DMS53 treated with DMSO at 0.1 percent for 48 hours (cell line): ENCODE measurements around the gene SEPTIN12.

Source experiments
- DNase-seq: peaks from one replicate; lab custom pipeline; 2025; ENCODE audit not compliant: unreplicated experiment; lab: John Stamatoyannopoulos, UW

Gene SEPTIN12

GRCh38 chr16:4802659-4803287 lies 14.6 kb upstream of the SEPTIN12 start:
- peak; percentile 78 for DNase-seq

- DNase-seq = peak; percentile 84
Observed at GRCh38 chr16:4801962-4802658, 14.0 kb upstream of the SEPTIN12 start, which contains the start of gene ROGDI. ROGDI (minus strand) TSS chr16:4802633; CDS start chr16:4802571, 62 bp downstream.

DNA sequence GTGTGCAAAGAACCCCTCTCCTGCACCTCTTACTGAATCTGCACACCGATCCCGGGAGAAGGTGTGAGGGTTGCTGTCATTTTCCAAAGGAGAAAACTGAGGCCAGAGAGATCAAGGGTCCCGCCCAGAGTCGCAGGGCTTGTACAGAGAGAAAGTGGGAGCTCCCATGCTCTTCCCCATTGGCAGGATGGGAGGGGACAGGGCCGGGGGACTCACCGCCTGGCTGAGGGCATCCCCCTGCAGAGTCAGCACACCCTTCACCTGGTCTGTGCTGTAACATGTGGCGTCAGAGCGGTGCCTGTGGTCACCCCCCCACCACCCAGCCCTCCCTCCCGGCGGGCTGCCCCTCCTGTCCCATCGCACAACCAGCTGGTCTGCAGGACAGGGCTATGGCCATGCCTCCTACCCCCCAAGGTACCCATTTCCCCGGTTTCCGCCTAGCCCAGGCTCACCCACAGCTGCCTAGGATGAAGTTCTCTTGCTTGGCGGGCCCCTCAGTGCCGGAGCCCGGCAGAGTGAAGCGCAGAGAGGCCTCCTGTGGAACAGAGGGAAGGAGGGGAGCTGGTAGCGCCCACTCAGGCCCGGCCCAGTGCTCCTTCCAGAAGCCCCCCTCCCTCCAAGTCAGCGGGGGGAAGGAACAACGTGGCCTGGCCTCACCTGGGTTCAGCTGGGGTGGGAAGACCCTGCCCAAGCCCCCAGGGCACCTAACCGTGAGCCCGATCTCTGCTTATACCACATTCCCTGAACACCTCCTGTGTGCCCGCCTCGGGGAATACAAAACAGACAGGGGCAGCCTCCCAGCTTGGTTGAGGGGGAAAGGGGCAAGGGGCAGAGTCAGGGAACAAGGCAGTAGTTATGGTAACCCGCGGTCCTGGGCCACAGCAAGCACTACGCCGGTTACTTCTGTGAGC lies 13.2 kb upstream of the SEPTIN12 start:
- DNase-seq = no peak

- DNase-seq = peak; percentile 78
Observed at GRCh38 chr16:4800290-4801041, 12.3 kb upstream of the SEPTIN12 start.

DNA sequence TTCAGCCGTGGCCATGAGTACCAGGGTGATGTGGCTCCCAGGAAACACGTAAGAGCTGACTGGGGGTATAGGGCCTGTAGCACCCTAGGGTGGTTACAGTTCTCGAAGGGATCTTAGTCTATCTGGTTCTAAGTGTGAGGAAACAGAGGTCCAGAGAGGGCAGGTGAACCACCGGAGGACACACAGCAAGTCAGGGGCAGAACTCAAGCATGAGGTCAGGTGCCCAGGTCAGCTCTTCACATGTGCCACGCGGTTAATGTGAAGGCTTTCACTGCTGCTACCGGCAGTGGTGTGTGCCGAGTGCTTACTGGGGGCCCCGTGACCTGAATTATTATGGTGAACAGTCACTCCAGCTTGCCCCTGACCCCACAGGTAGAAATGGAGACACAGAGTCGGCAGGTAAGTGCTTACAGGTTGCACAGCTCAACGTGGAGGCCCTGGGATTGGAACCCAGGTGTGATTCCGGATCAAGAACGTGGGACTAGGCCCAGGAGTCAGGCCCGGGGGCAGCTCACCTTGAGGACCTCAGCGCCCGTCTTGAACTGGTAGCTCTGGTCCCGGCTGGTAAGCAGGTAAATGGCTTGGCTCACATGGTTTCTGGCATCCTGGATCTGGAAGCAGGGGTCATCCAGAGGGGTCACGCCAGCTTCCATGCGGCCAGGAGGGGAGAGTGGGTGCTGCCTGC lies 11.2 kb upstream of the SEPTIN12 start:
- DNase-seq = no peak

- DNase-seq = no peak
Observed at GRCh38 chr16:4798456-4798855, 10.3 kb upstream of the SEPTIN12 start.

DNA sequence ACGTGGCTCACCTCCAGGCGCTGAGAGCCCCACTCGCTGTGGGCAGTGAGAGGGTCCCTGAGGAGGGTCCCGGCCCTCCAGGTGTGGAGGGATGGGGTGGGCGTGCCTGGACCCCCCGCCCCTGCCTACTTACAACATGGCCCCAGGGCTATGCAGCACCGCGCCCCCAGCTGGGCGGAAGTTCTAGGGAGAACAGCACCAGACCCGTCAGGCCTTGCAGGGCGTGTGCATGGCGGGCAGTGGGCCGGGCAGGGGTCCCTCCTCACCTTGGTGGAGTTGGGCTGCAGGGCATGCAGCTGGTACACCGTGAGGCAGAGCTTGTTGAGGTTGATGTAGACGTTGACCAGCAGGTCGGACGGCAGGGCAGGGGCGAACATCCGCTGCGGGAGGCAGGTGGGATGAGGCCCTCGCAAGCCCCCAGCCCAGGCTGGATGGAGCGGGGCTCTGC lies 9.7 kb upstream of the SEPTIN12 start:
- DNase-seq = no peak

GRCh38 chr16:4796982-4797804 lies 9.0 kb upstream of the SEPTIN12 start:
- DNase-seq = no peak

- no peak for DNase-seq
Observed at GRCh38 chr16:4795828-4796572, 7.9 kb upstream of the SEPTIN12 start.

DNA sequence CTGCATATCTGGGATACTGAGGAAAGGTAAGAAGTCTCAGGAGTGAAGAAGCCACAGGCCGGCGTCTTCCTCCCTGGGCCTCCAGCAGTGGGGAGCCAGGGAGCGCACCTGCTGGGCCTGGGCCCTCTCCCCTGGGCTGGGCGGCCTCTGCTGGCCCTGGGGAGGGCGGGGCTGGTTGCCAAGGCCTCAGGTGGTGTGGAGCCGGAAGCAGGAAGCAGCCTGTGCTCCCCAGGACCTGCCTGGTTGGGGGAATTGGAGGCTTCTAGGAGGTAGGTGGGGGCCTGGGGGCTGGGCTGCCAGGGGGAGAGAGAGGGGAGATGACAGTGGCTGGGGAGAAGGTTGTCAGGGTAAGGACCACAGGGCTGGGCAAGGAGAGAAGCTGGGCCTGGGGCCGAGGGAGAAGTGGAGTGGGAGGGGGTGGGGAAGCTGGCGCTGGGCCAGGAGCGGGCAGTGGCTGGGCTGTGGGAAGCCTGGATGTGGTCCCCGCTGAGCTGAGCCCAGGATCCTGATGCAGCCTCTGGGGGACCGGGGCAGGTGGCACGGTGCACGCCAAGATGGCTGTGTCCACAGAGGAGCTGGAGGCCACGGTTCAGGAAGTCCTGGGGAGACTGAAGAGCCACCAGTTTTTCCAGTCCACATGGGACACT lies 7.2 kb upstream of the SEPTIN12 start, which contains the start of gene SMIM22:
TSS of gene SMIM22 (plus strand) at position 189 of the 647 bp plus-strand sequence. CDS start at position 555, 366 bp downstream.
- DNase-seq = peak; percentile 70

DNA sequence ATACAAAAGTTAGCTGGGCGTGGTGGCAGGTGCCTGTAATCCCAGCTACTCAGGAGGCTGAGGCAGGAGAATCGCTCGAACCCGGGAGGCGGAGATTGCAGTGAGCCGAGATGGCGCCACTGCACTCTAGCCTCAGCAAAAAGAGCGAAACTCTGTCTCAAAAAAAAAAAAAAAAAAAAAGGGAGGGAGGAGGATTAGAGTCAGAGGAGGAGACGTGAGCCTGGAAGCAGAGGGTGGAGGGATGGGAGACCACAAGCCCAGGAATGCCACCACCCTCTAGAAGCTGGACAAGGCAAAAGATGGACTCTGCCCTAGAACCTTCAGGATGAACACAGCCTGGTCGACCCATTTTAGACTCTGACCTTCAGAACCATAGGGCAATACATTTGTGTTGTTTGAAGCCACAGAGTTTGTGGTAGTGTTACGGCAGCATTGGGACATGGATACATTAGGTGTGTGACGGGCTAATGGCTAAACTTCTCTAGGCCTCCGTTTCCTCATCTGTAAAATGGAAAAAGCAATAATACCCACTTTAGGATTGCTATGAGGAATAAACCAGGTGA lies 4.9 kb upstream of the SEPTIN12 start:
- DNase-seq = no peak

DNA sequence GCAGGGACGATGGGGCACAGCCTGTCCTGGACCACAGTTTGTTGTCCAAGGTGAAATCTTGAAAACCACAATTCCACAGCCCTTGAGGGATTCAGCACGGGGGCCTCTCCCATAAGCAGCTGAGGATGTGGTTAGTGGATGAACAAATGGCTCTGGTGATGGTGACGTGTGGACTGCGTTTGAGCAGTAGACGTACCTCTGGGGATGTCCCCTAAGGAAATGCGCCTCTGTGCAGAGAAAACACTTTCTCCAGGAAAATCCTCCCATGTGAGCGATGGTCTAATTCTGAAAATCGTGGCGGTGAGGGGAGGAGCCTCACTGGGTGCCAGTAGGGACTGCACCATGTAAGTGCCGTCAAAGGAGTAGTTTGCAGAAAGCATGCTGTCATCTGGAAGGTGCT lies 2.7 kb upstream of the SEPTIN12 start:
- DNase-seq = no peak

- no peak for DNase-seq
Observed at GRCh38 chr16:4790261-4790660, 2.1 kb upstream of the SEPTIN12 start.

DNA sequence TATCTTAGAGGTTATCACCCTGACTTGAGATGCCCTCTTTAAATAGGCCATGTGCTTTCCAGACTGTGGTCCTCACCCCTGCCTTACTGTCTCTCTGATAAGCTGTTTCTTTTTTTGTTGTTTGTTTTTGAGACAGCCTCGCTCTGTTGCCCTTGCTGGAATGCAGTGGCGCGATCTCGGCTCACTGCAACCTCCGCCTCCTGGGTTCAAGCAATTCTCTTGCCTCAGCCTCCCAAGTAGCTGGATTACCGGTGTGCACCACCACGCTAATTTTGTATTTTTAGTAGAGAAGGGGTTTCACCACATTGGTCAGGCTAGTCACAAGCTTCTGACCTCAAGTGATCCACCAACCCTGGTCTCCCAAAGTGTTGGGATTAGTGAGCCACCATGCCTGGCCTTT lies 765 bp upstream of the SEPTIN12 start:
- DNase-seq = no peak

- peak; percentile 11 for DNase-seq
Observed at GRCh38 chr16:4788489-4788889, 344 bp upstream of the SEPTIN12 start.

- DNase-seq = no peak
Observed at GRCh38 chr16:4787068-4787467, 1.1 kb downstream of the SEPTIN12 start.

GRCh38 chr16:4785758-4786433 lies 2.2 kb downstream of the SEPTIN12 start:
- no peak for DNase-seq
